DND-41 (cell line): ENCODE data around the gene TBC1D26.
"Not testable (repeated sequence)": the region's sequence is repeated elsewhere in the genome, so short reads cannot be mapped to it uniquely, and the experiment has no call there.

Source experiments
- EZH2 ChIP-seq: IDR thresholded peaks from 3 replicates; pipeline ENCODE4 v1.6.1; 2012; ENCODE audit warnings: borderline replicate concordance, low read depth, mild to moderate bottlenecking, moderate library complexity, low read length, inconsistent platforms; ENCODE audit not compliant: severe bottlenecking
- TF ChIP-seq, protein P1 (sequence below): IDR thresholded peaks from 2 replicates; pipeline ENCODE4 v1.5.1; 2012; ENCODE audit warnings: borderline replicate concordance, low read length, moderate library complexity, mild to moderate bottlenecking; ENCODE audit not compliant: poor library complexity, severe bottlenecking; ENCODE audit errors: extremely low read depth

- TF ChIP-seq, protein P1, sequence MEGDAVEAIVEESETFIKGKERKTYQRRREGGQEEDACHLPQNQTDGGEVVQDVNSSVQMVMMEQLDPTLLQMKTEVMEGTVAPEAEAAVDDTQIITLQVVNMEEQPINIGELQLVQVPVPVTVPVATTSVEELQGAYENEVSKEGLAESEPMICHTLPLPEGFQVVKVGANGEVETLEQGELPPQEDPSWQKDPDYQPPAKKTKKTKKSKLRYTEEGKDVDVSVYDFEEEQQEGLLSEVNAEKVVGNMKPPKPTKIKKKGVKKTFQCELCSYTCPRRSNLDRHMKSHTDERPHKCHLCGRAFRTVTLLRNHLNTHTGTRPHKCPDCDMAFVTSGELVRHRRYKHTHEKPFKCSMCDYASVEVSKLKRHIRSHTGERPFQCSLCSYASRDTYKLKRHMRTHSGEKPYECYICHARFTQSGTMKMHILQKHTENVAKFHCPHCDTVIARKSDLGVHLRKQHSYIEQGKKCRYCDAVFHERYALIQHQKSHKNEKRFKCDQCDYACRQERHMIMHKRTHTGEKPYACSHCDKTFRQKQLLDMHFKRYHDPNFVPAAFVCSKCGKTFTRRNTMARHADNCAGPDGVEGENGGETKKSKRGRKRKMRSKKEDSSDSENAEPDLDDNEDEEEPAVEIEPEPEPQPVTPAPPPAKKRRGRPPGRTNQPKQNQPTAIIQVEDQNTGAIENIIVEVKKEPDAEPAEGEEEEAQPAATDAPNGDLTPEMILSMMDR = peak; percentile 13
- not testable (repeated sequence) for TF ChIP-seq EZH2
Observed at GRCh38 chr17:15683824-15684478, 48.1 kb upstream of the TBC1D26 start, which contains the start of gene TRIM16.
